ENCODE data around the gene DCANP1.
A peak's percentile ranks its signal among the peaks of the same experiment; 100 is the strongest.

The DCANP1 gene

DNA sequence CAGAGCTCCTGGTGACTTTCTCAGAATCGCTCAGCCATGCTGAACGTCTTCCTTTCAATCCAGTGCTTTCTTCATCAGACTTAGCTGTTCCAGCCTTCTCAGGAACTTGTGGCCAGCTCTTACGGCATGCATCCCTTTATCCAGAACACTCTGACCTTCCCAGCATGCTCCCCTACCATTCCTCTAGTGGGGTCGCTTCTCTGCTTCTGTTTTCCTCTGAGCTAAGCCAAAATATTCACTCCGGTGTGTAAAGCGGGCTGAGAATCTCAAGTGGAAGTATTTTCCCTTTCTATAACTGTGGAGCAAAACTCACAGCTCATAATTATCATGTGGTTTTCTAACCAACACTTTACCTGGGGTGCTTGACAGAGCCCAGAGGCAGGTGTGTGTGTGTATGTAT, 6.2 kb downstream of the DCANP1 start:
- DNase-seq: no peak

DNA sequence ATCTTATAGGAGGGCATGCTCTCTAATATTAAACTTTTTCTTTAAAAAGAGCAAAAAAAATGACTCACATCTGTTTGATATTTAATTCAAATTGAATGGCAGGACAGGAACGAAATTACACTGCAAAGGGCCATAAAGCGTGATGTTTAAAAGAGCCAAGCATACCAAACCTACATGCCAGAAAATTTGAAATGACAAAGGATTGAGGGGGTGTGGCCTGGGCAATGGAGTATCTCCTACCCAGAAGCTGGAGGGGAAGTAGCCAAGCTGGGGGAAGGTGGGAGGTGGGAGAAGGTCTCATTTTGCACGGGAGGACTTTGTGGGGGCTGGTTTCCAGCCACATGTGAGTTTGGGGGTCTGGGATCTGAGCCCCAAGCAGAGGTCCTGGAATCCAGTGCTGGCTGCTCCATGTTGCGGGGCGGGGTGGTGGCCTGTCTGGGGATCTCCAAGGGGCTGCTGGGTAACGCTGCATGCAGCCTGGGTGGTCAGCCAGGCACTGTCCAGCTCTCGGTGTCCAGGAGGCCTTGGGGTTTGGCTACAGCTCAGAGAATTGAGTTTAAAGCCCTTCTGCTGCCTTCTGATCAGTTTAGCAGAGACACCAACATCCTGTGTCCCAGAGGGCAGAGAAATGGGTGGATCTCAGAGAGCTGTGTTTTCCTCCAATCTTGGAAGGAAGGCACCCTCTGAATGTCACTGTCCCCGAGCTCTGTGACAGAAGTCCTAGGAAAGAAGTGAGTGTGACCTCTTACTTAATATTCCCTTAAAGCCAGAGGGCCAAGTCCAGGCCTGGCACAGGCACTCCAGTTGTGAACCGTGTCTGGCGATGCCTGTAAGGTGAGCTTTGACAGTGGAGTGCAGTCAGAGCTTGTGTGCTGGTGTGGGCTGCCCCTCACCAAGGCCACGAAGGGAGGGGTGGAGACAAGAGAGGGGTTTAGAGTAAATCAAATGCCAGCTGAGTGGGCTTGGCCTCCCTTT, 7.6 kb downstream of the DCANP1 start:
- DNase-seq: no peak

DNA sequence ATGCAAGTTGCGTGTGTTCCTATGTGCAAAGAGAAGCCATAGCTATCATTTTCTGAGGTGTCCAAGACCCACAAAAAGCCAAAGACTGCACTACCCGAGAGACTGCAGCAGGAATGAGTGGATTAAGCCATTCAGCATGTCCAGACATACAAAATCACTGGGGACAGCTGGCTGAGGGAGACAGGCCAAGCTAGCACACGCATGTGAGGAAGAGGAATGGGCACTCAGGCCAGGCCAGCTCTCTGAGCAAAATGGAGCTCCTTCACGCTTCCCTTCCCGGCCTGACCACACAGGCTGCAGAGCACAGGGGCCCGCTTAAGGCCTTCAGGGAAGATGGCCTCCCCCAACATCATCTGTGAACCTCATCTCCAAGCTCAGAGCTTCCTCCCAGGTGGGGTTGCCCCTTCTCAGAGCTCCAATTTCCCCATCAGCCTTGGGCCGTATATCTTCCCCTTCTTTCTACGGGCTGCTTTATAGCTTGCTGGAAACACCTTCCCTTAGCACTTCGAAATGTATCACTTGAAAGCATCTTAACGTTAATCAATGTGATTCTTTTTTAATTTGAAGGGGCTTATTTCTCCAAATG, 8.4 kb downstream of the DCANP1 start:
- no peak for DNase-seq

DNA sequence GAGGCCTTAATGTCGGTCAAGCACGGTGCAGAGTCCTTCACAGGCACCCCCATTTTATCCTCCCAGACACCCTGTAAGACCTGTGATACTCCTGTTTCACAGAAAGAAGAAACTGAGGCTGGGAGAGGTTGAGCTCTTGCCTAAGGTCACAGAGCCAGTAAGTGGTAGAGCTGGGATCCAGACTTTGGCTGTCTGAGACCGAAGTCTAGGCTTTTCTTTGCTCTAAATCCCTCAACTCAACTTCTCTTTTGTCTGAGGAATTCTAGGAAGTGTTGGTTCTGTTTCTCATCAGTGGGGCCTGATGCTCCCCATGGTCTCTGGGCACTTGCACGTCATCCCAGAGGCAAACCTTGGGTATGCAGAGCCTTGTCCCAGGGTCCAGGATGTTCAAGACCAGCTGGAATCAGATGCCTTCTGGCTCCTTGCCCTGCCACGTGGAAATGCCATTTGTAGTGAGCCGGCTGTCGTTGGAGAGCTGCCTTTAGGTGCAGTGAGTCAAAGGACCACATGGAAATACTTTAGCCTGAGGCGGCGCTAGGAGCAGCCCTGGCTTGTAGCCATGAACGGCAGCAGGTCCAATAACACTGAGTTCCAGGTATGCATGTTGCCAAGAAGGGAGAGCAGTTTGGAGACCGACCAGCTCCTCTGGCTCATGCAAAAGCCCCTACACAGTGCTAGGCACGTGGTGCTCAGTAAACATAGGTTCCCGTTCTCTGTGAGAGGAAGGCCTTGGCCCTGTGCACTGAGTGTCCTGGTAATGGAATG, 9.2 kb downstream of the DCANP1 start:
- no peak for DNase-seq

DNA sequence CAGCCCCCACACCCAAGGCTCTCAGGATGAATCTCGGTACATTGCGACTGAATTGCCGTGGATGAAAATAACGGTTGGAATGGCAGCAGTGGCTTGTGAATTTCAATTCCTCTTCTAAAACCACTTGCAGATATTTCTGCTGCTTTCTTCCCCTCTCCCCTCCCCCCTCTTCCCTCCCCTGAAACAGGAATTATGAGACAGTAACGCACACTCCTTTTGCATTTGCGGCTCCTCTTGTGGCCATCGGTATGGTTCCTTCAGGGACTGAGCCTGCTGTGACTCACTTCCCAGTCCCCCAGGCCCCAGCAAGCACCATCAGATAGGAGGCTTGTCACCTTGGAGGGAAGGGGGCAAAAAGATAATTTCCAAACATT, 9.7 kb downstream of the DCANP1 start:
- DNase-seq: peak in 1 of 2 donors; percentile 55

DNA sequence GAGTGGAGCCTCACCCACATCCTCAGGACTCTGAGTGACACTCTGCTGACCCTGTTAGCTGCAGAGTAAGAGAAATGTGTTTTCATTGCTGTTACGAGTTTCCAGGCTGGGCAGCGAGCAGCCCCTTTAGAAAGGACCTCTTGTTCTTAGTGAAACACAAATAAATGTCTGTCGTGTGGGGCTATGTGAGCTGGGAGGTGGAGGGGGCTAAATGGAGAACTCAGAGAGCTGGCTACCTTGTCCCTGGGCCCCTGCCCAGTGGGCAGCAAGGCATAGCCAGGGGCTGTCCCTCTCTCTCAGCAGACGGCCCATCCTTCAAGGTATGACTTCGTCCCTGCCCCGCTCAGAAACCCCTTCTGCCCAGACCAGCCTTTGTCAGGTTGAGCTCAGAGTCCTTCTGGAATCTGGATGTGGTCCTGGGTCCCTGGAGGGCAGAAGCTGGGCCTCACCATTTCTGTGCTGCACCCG, 10.2 kb downstream of the DCANP1 start:
- no peak for DNase-seq

DNA sequence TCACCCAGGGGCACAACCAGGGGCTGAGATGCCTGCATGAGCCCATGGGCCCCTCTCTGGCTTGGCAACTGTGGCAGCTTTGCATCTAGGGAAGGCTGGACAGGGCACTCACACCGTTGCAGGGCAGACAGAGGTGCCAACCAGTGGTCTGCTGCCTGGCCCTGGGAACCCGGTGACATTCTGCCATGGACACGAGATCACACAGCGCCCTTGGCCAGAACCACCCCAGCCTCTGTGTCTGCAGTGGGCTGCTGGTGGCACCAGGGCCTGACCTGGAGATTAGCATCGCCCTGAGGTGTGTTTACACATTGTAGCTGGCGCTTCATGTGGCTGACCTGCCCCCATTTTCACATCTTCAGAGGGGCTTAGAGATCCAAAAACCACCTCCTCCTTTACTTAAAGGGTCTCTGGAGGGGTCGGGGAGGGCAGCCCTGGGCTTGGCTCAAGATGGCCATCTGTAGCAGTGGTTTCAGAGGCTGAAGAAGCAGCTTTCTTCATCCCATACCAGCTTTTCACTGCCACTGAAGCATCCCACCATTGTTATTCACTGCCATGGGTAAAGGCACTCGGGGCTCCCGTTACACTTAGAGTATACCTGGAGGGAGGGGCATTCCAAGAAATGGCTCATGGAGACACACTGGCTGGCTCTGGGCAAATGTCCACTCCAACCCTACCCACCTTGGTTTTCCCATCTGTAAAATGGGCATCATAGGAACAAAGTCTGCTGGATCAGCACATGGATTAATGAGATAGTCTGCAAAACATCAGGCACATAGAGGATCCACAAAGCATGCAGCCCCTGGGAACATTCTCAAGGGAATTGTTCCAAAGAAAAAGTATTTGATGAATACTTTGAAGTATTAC, 11.4 kb downstream of the DCANP1 start:
- no peak for DNase-seq

DNA sequence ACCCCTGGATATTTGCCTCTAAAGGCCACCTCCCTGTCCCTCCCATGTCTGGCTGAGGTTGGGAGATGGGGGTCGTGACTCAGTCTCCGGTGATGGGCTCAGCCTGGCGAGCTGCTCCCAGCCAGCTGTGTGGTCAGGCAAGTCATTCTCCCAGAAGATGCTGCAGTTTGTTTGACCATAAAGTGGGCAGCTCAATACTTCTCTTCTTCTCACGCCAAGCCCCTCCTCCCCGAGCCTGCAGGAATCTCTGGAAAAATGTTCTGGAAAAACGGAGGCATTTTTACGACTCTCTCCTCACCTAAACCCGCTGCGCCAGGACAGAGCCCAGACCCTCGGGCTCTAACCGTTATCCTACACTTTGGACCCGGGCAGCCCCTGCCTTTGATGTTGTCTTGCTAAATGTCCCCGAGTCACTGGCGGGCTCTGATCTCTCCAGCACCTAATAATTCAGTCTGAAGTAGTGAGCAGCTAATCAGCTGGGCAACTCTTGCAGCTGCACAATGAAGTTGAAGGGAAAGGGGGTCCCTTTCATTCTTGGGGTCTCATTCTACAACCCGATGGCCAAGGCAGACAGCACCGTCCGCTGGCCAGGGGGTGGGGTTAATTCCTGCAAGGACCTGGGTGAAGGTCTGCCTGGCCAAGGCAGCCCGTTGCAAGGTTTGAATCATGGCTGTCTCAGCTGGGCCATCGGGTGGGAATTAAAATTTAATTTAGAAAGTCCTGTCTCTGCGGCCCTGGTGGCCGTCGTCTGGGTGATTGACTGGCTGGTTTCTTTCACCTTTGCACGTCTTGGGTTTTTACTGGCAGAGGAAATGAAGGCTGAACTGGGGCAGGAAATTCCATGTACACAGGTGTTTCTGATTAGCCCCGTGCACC, 12.3 kb downstream of the DCANP1 start:
- no peak for DNase-seq

DNA sequence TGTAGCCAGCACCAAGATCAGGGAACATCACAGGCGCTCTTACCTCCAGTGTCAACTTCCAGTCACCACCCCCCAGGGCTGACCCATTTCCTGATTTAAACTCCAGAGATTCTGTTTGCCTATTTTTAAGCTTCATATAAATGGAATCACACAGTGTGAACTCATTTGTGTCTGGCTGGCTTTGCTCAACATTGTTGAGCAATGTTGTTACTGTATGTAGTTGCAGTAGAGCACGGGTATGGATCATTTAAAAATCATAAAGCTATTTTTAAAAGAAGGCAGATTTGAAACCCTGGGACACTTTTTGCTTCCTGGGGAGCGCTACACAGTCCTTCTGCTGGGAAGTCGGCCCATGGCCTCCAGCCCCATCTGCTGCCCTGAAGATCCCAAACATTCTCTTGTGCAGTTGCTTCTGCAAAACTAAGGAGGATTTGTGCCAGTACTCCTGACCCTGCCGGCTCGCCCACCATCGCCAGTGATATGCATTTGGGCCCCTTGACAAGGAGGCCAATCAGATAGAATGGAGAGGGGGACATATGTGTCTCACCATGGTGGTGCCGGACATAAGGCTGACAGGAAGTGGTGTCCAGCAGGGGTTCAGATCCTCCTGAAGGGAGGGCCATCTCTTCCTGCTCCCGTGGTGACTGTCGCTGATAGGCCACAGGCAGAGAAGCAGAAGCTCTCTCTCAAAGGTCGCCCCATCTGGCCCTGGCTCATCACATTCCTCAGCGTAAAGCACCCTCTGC, 13.3 kb downstream of the DCANP1 start:
- DNase-seq: no peak

DNA sequence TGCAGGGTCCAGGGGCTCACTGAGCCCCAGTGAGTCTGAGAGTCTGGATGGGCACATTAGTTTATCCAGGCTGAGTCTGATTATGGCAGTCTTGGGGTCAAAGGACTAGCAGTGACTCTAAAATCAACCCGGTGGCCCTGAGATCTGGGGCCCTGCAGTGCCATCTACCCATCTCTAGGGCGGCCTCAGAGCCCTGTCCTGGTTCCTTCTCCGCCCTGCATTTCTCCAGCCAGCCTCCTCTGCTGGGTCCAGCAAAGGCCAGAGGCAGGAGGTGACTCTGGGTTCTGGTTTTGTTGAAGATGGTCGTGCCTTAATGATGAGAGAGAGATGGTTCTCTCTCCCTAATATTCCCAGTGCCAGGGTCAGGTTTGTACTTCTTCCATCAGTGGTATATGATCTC, 15.0 kb downstream of the DCANP1 start:
- no peak for DNase-seq

DNA sequence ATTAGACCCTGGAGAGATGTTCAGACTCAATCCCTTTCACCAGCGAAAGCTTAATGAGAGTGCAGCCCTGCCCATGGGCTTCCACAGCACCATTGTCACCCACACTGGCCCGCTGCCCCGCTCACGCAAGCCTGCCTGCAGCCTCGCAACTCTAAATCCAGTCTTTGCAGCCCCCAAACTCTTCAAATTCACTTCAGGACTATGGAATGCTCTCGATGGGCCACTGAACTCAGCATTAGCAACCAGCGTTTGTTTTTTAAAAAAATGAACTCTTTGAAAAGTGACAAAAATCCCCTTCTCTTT, 17.1 kb downstream of the DCANP1 start:
- DNase-seq: no peak

DNA sequence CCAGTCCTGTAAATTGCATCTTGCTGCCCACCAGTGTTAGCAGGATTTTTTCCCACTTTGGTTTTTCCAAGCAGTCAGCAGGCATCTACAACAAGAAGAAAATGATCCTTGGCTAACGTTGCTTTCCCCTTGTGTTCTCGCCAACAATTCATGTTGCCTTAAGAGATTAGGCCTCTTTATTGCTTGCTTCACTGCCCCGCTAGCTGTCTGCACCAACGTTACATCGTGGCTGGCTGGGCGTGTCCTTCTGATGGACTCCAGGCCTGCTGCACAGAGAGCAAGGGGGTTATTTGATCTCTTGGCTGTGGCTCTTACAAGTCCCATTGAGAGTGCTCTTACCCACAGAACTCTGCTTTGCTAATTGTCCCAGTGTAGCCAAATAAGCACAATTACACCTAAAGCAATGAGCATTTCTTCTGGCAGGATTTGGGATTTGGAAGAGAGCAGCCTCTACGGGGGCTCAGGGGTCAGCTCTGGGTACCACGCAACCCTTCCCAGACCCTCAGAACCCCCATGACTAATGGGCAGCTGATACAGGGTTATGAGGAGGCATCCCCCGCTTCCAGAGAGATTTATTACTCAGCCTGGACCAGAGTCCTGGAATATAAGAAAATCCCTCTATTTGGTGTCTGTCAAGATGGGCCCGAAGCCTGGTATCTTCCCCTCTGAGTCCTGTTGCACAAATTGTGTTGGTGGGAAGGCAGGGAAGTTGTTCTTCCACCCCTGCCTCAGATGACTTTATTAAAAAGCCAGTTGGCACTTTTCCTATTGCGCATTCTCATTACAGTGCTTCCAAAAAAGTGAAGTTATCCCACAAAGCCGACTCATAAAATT, 17.6 kb downstream of the DCANP1 start:
- no peak for DNase-seq

DNA sequence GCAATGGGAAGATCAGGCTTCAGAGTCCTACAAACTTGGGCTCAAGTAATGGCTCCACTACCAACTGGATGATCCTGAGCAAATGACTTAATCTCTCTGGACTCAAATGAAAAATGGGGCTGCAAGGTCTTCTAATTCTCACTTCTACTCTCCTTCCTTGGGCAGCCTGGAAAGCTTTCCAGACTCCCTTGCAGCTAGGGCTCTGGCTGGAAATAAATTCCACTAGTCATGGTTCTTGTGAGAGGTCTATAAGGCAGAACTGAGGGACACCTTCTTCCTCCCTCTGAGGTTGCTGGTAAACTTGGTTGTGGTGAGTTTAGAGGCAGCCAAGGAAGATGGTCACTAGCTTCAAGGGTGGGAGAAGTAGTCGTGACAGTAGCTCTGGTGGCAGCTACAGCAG, 18.6 kb downstream of the DCANP1 start:
- no peak for DNase-seq

DNA sequence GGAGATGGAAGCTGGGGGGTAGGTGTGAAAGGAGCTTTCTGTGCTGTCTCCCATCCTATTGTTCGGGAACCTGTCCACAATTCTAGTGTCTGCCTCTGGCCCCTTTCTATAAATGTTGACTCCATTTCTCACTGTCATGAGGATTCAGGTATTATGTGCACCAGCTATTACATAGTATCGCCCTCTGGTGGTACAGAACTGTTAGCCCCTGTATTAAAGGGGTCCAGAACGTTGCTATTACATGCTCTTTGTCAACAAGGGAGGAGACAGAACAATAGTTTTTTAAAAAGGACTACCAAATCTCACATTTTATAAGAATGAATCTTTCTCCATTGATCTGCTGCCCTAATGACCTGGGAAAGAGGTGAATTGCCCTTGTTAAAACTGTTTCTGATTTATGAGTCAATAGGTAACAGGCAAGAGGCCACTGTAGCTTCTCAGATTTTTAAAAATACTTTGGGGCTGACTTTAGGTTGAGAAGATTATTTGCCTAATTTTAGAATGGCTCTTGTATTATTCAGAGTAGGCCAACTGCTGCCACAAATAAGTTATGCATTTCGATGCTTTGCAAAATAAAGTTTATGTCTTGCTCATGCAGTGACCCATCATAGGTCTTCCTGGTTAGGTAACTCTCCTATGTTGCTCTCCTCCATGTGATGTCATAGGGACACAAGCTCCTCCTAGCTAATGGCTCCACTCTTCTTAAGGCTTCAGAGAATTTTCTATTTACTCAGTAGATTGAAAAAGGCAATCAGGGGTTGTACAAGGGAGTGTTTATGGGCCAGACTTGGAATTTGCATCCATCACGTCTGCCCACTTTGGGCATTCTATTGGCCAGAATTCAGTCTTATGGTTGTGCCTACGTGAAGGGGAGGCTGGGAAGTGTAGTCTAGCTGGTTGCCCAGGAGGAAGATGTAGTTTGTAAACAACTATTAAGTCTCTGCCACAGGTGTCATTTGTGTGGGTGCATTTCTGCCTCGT, 20.8 kb downstream of the DCANP1 start:
- peak in 1 of 2 donors; percentile 50 for DNase-seq

DNA sequence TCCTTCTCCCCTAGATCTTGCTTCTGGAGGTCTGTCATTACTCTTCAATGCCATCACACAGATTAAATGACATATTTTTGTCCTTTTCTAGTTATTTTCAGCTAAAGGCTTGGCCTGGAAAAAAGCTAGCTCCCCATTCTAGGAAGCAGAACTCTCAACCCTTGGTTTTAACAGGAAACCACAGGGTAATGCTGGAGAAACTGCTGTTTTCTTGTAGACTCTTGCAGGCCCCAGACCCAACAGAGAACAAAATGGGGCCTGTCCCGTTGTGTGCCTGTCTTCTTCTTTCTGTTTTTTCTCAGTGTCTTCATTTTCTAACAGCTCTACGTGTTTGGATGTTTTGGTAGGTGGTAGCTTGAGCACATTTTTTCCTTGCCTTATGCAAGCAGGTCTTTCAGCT, 21.5 kb downstream of the DCANP1 start:
- no peak for DNase-seq

DNA sequence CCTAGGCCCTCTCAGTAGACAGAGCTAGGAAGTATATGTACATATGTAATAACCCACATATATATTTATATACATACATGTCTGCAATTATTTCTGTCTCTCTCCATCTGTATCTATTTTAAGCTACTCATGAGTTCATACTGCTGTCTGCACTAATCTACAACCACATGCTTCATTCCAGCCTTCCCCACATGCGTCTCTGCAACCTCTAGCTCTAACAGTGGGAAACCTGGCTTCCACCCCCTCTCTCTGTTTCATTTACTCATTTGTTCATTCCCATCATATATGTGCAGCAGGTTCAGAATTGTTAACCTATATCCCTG, 23.3 kb downstream of the DCANP1 start:
- DNase-seq: no peak

DNA sequence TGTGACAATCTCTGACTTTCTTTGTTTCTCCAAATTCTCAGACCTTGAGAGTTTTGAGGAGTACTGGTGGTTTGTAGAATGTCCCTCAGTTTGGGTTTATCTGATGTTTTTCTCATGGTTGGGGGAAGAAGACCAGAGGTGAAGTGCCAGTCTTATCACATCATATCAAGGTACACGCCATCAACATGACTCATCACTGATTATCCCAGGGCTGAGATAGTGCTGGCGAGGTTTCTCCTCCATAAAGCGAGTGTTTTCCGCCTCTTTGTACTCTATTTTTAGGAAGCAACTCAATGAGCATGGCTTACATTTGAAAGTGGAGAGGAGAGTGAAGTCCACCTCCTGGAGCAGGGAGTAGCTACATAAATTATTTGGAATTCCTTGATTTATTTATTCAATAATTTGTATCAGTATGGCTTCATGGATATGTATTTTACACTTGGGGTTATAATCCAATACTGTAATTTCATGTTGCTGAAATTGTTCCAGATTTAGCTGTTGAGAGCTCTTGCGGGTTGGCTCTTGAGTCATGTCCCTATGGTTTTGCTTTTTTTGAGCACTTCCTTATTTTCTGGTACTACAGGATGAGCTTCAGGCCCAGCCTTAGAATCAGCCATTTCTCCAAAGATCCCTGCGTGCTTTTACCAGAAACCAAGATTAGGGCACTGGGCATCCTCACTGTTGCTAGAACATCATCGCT, 23.9 kb downstream of the DCANP1 start:
- no peak for DNase-seq

DNA sequence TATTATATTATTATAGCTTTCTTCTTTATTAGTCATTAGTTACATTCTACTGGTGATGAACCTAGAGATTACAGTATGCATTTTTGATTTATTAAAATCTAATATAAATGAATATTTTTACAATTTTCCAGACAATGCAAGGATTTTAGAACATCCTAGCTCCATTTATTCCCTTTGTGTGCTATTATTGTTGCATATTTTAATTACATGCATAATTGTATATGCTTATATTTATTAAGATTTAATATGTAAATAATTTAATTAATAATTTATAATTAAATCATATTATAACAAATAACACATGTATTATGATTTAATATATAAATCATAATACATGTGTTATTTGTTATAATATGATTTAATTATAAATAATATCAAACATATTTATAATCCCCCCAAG, 24.7 kb downstream of the DCANP1 start:
- no peak for DNase-seq

All from CD4-positive, alpha-beta T cell treated with Interleukin-1 beta for 1 hour (primary cell).